Fibroblast of mammary gland (primary cell): ENCODE data around the gene KCNJ1.

ENCODE experiments used
- DNase-seq: peaks from one replicate; pipeline ENCODE4 v3.0.0-alpha.2; 2010; ENCODE audit warnings: low read depth
- H3K4me3 ChIP-seq: 2 replicates; pipeline ENCODE4 v1.5.1; 2011; ENCODE audit warnings: low read depth, mild to moderate bottlenecking, low read length, moderate library complexity; ENCODE audit not compliant: control insufficient read depth
- CTCF ChIP-seq: conservative IDR thresholded peaks from 2 replicates; pipeline ENCODE4 v1.5.1; 2011; ENCODE audit warnings: low read depth, low read length, inconsistent platforms; ENCODE audit not compliant: control insufficient read depth, insufficient read depth

KCNJ1 gene

GRCh38 chr11:128895526-128895925 is 28.4 kb upstream of the KCNJ1 start:
- no peak for TF ChIP-seq CTCF
- no peak for DNase-seq
- no peak overlapping the region for H3K4me3 ChIP-seq

GRCh38 chr11:128894685-128895084 is 27.6 kb upstream of the KCNJ1 start:
- H3K4me3 ChIP-seq, result no peak overlapping the region
- no peak for DNase-seq
- TF ChIP-seq CTCF, result no peak

- no peak for TF ChIP-seq CTCF
- no peak overlapping the region for H3K4me3 ChIP-seq
- DNase-seq, result no peak
These were observed 27.2 kb upstream of the KCNJ1 start for GRCh38 chr11:128894286-128894681.

GRCh38 chr11:128893578-128894285 is 26.6 kb upstream of the KCNJ1 start:
- TF ChIP-seq CTCF, result no peak
- no peak for DNase-seq

GRCh38 chr11:128892866-128893565 is 25.9 kb upstream of the KCNJ1 start:
- H3K4me3 ChIP-seq, result no peak overlapping the region
- no peak for DNase-seq
- no peak for TF ChIP-seq CTCF

More at GRCh38 chr11:128893578-128894285, 26.6 kb upstream of the KCNJ1 start:
- H3K4me3 ChIP-seq, result no peak overlapping the region

- no peak overlapping the region for H3K4me3 ChIP-seq
- no peak for DNase-seq
- no peak for TF ChIP-seq CTCF
These were observed 24.9 kb upstream of the KCNJ1 start for GRCh38 chr11:128891913-128892398.
